ENCODE data around the gene CCDC87.

Gene CCDC87

DNA sequence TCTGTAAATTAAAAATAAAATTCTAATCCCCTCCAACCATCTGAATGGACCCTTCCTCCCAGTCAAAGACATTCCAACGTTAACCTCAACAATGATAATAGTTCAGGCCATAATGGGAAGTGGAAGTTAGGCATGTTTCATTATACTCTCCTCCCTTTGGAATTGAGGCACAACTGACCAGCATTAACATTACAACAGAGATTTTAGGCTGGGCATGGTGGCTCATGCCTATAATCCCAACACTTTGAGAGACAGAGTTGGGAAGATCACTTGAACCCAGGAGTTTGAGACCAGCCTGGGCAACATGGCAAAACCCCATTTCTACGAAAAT, 22.0 kb downstream of the CCDC87 start:
- DNase-seq: no peak

DNA sequence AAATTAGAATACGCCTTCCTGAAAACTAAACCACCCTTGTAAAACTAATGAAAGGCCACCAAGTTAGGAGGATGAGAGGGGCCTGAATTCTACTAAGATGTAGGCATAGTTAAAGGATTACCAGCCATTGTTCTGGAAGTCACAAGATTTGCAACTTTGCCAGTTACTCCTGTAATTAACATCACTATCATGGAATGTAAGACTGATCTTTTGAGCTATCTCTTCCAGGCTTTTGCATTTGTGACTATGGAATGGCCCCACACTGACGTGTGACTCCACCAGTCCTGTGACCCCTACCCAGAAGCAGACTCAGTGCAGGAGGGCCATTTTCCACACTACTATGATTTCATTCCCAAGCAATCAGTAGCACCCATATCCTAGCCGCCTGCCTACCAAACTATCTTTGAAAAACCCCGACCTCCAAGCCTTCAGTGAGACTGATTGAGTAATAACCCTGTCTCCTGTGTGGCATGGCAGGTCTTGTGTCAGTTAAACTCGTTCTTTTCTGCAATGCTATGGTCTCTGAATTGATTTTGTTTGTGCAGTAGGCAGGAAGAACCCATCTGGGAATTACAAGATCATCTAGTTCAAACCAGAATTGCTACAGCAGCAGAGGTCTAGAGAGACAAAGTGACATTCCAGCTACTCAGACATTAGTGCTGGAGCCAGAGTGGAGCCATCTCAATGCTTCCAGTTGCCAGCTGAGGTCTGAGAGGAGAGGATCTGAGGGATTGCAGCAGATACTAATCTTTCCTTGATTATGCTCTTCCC, 22.6 kb downstream of the CCDC87 start:
- no peak for DNase-seq

DNA sequence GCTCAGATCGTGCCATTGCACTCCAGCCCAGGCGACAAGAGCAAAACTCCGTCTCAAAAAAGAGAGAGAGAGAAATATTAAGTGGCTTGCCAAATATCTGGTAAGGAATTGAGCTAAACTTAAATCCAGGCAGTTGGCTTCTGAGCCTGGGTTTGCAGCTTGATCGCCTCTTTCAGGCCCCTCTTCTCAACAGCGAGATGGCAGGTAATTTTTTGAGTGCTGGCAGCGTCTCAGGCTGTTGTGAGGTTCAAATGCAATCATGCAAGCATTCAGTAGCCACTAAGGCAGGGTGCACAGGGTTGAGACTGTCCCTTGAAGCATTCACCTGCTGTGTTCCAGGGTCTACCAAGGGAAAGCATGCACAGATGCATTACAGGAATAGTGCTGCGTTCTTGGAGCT, 23.8 kb downstream of the CCDC87 start:
- DNase-seq: no peak

DNA sequence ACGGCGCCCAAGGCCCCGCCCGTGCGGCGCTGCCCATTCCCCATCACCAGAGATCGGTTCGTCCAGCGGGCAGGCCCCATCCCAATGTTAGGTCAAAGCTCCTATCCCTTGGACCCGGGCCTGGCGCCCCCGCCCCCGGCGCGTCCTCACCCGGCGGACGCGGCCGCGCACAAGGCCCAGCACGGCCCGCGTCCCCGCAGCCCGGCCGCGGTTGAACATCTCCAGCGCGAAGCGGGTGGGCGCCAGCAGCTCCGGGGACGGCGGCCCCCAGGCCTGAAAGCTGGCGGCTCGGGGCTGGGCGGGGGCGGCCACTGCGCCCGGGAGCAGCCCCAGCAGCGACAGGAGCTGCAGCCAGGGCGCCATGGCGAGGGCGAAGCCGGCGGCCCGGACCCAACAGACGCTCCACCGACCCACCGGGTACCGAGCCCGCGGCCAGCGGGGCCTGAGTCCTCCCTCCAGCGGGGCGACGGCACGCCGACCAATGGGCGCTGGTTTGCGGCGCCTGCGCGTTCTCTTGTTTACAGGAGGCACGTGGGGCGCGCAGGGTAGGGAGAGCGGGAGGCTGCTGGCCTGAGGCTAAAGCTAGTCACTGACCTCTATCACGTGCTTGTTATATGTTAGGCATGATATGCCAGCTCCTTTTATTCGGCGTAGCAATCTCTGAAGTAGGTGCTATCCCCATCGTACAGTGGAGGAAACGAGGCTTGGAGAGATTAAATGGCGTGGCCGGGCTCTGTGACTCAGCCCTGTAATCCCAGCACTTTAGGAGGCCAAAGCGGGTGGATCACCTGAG, 24.5 kb downstream of the CCDC87 start, which contains the start of gene CTSF:
Gene CTSF, minus strand, starts transcription at position 483 of the 793 bp plus-strand sequence. Its CDS starts 120 bp downstream, at position 363.
- peak; percentile 40 to 77 (median 56) for DNase-seq

DNA sequence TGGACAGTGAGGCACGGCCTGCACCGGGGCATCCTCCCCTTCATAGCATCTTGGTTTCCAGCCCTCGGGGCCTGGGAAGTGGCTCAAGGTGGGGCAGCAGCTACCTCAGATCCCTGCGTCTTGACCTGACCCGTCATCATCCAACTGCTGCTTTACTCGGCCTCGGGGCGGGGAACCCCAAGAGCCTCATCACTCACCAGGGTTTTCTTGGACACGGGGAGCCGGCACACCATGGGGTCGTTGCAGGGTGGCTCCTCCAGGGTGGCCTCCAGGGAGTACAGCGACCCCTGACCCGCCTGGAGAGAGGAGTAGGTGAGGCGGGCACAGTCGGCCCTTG, 25.1 kb downstream of the CCDC87 start:
- DNase-seq: no peak

DNA sequence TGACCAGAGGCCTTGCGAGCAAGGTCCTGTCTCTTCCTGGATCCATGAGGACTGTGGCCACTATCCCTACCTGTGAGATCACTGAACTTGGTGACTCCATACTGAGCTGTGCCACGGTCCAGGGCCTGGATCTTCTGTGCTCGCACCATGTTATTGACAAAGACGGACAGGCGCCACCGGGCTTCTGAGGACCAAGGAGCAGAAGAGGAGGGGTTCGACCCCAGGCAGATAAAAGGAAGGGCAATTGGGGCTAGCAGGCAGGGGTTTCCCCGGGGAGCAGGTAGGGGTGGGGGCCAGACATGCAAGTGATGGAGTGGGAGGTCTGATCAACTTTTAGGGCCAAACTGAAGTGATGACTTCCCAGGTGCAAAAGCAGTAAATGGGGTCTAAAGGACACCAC, 26.6 kb downstream of the CCDC87 start:
- no peak for DNase-seq

DNA sequence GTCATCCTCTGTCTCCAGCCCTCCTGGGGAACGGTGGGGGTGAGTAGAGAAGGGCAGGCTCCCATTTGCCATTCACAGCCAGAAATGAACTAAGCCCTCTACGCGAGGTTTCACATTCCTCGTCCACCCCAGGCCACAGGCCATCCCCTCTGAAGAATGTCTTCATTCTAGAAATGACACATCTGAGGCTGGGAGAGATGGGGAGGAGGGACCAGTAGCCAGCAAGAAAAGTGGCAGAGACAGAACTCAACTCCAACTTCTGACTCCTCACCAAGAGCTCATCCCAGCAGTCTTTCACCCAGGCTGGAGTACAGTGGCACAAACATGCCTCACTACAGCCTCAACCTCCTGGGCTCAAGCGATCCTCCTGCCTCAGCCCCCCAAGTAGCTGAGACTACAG, 27.9 kb downstream of the CCDC87 start:
- no peak for DNase-seq

DNA sequence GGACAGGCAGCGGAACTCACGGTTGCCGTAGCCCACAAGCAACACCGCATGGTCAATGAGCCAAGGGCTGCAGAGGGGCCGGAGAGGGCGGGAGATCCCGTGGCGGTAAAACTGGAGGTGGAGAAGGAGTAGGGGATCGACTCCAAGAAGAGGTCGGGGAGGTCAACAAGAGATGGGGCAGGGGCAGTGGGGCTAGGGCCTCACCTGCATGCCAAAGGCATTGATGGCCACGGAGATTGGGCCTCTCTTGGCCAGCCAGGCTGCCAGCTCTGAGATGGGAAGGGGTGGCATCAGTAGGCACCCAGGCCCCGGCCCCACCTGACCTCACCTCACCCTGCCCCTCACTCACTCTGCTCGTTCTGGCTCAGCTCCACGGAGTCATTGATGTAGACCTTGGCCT, 28.3 kb downstream of the CCDC87 start:
- DNase-seq: no peak

DNA sequence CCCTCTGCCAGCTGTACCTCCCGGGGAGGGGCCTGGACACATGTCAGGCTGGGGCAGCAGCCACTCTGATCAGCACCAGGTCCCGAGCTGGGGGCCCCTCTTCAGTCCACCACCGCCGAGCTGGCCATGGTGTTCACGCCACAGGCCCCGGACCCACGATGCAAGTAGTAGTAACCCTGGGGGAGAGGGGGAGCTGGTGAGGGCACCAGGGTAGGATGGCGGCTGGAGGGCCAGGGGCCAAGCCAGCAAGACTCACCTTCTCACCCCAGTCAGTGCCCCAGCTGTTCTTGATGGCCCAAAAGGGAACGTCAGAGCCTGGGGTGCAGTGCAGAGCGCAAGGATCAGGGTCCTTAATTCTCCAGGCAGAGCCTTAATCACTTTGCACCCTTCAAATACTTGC, 29.0 kb downstream of the CCDC87 start:
- no peak for DNase-seq

DNA sequence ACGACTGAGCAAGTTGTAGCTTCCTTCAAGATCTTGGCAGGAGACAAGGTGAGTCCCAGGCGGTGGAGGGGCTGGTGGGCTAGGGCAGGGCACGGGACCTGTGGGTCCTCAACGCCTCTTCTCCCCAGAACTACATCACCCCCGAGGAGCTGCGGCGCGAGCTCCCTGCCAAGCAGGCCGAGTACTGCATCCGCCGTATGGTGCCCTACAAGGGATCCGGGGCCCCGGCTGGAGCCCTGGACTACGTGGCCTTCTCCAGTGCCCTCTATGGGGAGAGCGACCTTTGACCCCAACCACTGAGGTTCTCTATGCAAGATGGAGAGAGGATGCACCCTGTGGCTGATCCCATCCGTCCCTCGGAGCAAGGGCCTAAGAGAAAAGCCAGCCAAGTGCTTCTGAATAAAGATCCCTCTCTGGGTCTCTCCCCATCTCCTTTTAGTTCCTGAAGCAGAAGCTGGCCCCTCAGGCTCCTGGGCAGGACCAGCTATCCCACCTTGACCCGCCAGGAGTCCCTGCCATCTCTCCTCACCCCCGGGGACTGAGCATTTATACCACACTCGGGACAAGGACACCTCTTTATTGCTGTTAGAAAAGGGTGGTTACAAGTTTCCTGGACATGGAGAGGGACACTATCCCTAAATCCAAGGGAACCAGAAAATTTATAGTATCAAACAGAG, 29.8 kb downstream of the CCDC87 start:
- DNase-seq: no peak

DNA sequence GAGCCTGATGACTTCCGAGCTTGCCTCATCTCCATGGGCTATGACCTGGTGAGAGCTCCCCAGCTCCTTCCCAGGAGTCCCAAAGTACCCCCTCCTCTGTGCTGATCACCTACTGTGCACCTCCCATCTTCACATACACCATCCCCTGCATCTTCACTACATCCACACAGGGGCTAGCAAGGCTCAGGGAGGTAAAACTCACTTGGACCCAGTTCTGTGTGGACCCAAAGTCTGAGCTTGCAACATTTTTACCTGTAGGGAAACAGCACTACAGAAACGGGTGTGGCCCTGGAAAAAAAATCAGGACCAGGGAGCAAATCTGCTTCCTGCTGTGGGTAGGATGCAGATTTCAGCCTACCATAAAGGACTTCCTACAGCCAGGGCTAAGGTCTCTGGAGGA, 30.6 kb downstream of the CCDC87 start:
- no peak for DNase-seq

DNA sequence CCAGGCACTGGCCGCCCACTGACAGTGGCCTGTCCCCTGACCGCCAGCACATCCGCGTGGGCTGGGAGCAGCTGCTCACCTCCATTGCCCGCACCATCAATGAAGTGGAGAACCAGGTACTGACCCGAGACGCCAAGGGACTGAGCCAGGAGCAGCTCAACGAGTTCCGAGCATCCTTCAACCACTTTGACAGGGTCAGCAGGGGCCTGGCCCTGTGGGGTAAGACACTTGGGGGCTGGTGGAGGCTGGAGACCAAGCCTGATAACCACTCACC, 31.0 kb downstream of the CCDC87 start:
- no peak for DNase-seq

DNA sequence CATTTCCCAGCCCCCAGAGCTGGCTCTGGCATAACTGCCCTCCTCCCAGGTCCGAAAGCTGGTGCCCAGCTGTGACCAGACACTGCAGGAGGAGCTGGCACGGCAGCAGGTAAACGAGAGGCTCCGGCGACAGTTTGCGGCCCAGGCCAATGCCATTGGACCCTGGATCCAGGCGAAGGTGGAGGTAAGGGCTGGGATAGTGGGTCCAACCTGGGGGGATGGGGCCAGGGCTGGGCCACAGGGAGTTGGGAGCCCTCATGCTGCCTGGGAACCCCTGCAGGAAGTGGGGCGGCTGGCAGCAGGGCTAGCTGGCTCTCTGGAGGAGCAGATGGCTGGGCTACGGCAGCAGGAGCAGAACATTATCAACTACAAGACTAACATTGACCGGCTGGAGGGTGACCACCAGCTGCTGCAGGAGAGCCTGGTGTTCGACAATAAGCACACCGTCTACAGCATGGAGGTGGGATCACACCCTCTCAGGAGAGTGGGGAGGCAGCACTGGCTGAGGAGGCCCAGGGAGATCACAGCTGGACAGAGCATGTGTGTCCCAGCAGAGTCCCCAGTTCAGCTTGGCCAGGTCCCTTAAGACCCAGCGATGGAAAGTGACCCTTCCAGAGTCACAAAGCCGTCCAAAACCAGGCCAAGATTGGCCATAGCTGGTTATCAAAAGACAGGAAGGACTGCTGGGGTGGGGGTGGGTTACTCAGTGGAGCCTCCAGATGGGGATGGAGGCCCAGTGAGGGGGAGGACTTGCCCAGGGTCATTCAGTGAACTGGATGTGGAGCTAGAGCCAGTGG, 31.5 kb downstream of the CCDC87 start:
- DNase-seq: no peak

DNA sequence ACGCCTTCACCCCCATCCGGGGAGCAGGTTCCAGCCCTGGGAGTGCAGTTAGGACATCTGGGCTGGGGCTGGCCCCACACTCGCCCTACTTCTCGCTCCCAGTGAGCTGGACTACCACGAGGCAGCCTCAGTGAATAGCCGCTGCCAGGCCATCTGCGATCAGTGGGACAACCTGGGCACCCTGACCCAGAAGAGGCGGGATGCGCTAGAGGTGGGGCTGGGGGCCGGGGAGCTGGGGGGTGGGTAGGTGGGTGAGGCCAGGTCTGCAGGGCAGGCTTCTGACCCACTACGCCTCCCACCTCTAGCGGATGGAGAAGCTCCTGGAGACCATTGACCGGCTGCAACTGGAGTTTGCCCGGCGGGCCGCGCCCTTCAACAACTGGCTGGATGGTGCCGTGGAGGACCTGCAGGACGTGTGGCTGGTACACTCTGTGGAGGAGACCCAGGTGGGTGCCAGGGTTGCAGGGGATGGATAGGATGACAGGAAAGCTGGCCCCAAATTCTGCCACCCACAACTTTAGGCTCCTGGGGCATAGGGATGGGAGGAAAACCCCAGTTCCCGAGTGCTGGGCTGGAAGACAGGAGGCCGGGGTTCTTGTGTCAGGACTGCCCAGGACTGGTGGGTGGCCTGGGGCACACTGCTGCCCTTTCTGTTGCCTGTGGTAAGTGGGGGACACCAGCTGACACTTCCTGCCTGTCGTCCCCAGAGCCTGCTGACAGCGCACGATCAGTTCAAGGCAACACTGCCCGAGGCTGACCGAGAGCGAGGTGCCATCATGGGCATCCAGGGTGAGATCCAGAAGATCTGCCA, 32.8 kb downstream of the CCDC87 start:
- no peak for DNase-seq

DNA sequence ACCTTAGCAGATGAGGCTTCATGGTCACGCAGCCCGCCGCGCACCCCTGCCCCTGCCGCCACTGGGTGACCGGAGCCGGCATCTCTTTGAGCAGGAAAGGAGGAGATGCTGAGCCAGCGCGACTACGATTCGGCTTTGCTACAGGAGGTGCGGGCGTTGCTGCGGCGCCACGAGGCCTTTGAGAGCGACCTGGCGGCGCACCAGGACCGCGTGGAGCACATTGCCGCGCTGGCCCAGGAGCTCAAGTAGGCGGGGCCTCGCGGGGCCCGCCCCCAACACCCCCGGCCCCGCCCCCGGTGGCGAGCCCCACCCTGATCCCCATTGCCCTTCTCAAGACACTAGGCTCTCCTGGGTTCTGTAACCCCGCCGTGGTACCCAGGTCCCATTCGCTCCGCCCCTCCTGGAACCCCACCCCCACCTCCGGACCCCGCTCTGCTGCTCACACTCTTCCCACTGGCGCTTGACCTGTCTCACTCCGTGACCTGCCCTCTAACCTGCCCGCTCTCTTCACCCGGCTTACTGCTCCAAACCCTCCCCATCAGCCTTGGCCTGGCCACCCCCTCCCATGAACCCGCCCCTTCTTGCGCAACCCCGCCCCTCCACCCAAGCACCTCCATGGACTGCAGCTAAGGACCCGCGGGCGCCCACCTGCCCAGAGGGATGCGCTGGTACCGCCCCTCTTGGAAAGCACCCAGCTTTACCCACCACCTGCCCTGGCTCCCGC, 33.6 kb downstream of the CCDC87 start:
- peak in 4 of 6 experiments; percentile 8 to 35 (median 20) for DNase-seq

DNA sequence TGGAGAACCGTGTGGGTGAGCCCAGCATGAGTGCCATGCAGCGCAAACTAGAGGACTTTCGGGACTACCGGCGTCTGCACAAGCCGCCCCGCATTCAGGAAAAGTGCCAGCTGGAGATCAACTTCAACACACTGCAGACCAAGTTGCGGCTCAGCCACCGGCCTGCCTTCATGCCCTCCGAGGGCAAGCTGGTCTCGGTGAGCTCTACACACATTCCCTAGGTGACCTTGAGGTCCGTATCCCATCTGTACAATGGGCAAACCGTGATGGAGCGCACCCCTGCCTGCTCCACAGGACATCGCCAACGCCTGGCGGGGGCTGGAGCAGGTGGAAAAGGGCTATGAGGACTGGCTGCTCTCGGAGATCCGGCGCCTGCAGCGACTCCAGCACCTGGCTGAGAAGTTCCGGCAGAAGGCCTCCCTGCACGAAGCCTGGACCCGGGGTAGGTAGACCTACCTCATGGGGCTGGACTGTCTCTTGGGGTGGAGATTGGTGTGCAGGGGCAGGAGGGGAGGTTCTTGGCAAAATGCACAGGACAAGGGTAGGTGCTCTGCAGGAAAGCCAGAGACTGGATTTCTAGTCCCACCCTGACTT, 35.0 kb downstream of the CCDC87 start:
- DNase-seq: no peak

DNA sequence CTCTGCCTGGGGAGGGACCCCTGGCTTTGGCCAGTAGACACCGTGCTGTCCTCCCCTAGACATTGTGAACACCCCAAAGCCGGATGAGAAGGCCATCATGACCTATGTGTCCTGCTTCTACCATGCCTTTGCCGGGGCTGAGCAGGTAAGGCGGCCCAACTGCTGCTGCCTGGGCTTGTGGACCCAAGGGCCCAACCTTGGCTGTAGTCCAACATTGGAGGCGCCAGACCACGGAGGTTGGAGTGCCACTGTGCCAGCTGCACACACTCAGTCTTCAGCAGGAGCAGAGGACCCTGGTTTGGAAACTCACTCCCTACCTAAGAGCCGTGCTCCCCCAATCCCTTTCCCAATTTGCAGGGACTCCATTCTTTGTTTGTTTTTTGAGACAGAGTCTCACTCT, 36.8 kb downstream of the CCDC87 start:
- DNase-seq: no peak

DNA sequence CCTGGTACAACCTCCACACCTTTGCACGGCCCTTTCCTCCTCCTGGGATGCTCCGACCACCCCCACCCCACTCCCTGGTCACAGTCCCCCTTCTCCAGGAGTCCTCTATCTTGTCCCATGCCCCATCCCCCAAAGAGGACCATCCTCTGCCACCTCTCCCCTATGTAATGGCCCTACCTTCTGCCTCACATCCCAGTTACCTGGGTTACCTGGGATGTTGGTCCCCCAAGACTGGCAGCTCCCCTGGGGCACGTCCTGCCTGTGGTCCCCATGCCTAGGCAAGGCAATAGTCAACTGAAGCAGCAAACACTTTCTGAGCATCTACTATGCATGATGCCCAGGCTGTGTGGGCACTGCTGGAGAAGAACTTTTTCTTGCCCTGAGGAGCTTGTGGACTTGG, 37.4 kb downstream of the CCDC87 start:
- DNase-seq: no peak

DNA sequence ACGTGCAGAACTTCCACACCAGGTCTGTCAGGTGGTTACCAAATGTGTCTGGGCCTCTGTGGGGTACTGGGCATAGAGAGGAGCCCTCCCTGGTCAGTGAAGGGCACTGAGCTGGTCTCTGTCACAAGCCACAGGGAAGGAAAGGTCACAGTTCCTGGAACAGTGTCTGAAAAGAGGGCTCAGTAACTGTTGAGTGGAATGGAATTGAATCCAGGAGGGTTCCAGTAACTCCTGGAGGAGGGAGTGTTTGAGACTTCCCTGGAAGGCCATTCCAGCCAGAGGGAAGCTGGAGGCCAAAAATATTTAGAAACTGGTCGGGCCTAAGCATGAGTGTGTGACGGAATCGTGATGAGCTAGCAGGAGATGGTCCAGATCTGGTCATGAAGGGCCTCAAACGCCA, 38.3 kb downstream of the CCDC87 start:
- no peak for DNase-seq

DNA sequence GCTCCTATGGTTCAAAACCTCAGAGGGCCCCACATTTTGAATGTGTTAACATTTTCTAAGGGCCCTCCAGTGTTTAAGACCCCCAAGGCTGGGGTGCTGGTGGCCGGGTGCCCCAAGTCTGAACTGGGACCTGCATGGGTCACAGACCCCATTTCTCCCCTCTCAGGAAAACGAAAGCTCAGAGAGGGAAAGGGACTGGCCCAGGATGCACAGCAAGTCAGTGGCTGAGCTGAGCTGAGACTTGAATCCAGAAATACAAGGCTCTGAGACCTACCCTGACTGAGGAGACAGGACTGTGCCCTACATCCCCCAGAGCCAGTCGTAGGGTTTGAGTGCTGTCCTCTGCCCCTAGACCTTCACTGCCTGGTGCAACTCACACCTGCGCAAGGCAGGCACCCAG, 42.0 kb downstream of the CCDC87 start:
- no peak for DNase-seq

DNA sequence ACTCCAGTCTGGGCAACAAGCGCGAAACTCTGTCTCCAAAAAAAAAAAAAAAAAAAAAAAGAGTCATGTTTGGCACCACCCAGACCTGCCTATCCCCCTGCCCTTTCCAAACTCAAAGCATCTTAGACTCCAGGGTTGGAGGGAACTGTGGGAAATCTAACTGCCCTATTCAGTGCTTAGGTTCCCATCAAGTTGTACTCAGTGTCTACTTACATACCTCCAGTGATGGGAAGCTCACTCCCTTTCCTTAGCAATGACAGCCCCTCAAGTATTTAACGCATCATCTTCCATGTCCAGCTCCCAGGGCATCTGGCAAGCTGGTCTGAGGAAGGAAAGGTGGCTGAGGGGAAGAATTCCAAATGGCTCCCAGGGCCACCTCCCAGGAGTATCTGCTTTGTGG, 43.2 kb downstream of the CCDC87 start:
- no peak for DNase-seq
